NCI-H345 treated with DMSO at 0.1 percent for 48 hours (cell line): Measurements from ENCODE around the gene DNM3.
A peak's percentile ranks its signal among the peaks of the same experiment; 100 is the strongest.

ENCODE experiments used
- DNase-seq: peaks from one replicate; lab custom pipeline; 2025; ENCODE audit not compliant: unreplicated experiment; lab: John Stamatoyannopoulos, UW

The DNM3 gene

GRCh38 chr1:171966426-171967220 lies 125.3 kb downstream of the DNM3 start:
- no peak for DNase-seq

DNA sequence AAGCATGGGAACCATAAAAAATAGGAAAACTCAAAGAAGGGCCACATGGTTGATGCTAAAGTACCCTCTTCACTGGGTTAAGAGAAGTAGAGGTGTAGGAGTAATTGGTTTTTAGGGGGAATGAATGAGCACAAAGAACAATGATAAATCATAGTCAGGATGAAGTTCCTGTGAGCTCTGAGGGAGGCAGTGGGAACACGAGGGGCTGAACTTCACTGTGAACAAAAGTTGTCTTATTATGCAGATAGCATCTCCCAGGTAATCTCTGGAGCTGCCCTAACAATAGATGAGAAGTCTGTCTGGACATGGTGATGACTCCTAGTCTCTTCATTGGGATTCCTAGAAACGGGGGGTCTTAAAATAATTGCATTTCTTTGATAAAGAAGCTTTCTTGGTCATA lies 127.9 kb downstream of the DNM3 start:
- no peak for DNase-seq

- no peak for DNase-seq
Measured at GRCh38 chr1:171969813-171970212, 128.5 kb downstream of the DNM3 start.

GRCh38 chr1:171972846-171973245 lies 131.5 kb downstream of the DNM3 start:
- DNase-seq: no peak

DNA sequence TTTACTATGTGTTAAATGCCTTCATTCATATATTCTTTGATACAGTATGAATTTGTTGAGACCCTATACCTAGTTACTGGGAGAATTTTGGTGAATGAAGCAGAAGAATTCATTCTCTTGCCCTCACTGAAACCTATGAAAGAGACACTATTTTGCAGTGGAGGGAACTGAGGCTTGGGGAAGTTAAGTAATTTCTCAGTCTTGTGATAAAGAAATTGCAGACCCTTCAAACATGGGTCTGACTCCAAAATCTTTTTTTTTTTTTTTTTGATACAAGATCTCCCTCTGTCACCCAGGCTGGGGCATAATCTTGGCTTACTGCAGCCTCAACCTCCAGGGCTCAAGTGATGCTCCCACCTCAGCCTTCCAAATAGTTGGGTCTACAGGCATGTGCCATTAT lies 132.1 kb downstream of the DNM3 start:
- no peak for DNase-seq

DNA sequence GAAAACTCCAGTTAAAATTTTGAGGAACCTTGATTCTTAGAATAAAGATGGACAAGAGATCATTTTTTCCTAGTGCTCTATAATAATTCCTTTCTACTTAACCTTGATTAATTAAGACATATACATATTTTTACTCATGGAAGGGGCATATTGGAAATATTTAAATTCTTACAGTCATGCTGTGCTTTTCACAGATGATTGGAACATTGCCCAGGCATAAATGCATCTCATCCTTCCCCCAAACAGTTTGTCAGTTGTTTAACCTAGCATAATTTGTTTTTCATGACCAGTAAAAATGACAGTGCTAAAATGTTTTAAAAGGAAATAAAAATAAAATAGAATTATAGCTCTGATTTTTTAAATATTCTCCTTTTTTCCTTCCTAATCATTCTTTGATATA lies 140.0 kb downstream of the DNM3 start:
- DNase-seq: no peak

- DNase-seq: no peak
Measured at GRCh38 chr1:171983584-171983983, 142.3 kb downstream of the DNM3 start.

GRCh38 chr1:171984262-171984661 lies 143.0 kb downstream of the DNM3 start:
- no peak for DNase-seq

DNA sequence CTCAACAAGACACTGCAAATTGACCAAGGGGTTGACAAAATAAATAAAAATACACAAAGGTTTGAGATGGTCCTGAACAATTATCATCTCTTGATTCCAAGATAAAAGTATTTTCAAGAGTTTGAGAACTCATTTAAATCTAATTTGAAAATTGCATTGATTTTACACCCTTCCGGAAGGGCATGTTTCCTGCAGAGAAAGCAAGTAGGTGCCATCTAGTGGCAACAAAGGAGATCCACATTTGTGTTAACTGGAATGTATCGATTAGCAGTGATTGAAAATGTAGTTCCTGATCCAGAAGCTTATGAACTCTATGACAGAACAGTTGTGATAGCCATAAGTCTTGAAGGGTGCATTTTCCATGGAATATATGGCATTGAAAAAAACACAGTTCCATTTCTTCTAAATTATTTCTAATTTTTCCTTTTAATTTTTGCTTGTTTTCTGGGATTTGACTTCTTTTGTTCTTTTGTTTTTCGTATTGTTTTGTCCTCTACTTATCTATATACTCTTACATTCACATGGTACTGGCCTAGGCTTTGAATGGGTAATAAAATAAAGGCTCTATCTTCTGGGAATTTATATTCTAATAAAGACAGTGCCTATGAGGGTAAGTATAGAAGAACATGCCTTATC lies 143.7 kb downstream of the DNM3 start:
- peak; percentile 15 for DNase-seq

- no peak for DNase-seq
Measured at GRCh38 chr1:171985639-171986038, 144.3 kb downstream of the DNM3 start.

DNA sequence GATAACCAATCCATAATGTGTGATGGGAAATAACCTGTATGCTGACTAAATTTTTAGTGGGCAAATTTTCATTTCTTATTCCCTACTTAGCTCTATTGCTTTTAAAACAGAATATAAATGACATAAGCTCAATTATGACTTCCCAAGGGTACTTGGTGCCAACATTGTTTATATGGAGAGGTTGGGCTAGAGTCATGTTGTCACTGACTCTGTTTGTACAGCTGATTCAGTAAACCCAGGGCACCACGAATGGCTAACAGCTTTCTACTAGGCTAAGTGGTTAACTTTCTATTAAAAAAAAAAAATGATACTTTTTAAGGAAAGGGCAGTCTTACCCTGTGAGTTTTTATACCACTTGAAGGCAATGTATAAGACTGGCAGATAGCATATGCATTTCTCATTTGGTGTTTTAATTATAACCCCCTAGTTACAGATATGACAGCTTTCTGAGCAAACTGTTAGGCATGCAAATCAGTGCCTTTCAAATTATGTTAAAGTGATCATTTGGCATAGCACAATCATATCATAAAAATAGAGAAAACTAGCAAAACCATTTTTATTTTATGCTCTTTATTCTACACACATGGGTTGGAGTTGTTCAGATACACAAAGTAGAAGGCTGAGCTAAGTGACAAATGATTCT lies 147.1 kb downstream of the DNM3 start:
- DNase-seq: peak; percentile 7

- DNase-seq: no peak
Measured at GRCh38 chr1:171990371-171990770, 149.1 kb downstream of the DNM3 start.

DNA sequence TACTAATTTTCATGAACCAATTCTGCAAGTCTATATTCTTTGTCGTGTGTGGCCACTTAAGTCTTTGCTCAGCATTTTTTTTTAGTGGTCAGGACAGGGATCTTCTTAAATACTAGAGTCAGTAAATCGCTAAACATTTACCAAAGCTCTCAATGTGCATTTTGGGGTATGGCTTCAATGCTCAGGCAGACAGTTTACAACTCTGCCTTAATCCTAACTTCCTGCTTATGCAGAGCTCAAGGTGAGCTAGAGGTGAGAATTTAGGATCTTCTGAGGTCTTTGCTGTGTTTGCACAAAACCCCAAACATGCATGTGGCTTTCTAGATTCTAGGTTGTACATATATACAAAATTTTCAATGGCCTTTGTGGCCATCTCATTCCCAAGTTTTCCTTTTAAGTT lies 153.0 kb downstream of the DNM3 start:
- DNase-seq: no peak

DNA sequence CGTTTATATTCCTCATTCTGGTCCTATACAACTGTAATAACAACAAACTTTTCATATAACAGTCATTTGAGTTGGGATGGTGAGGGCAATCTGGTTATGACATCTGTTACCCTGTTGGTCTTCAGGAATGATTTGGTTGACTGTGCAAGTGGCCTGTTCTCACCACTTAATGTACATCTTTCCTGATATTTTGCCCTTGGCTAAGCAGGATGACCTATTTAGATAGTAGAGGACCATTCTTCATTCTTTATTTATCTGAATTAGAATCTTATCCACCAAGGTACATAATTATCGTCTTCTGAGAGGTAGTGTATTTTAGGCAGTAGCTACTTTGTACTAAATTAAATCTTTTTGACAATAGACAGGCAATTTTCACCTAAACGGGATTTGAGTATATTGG lies 154.3 kb downstream of the DNM3 start:
- no peak for DNase-seq

DNA sequence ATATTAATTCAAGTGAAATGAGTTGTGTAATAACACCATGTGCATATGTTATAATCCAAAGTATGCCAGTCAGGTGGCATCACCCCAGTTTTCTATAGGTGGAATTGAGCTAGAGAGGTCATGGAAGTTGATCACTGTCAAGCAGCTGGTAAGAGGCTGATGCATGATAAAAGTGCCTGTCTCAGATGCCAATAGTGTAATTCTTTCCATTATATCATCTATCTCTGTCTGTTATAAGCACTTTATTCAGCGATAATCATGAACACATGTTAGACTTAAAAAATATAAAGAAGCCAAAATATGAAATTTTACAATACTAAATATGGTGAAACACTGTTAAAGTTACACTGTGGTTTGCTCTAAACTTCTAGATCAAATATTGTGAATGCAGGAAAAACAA lies 156.6 kb downstream of the DNM3 start:
- no peak for DNase-seq

GRCh38 chr1:171998711-171999110 lies 157.4 kb downstream of the DNM3 start:
- no peak for DNase-seq

DNA sequence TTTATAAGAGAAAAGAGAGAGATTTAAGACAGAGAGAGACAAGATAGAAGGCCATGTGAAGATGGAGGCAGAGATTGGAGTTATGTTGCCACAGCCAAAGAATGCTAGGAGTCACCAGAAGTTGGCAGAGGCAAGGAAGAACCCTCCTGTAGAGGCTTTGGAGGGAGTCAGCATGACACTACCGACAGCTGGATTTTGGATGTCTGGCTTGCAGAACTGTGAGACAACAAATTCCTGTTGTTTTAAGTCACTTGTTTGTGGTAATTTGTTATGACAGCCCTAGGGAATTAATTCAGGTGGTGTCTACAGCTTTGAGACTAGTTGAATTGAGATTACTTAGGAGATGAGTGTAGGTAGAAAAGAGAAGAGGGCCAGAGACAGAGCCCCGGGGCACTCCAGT lies 158.5 kb downstream of the DNM3 start:
- no peak for DNase-seq

GRCh38 chr1:172001288-172001687 lies 160.0 kb downstream of the DNM3 start:
- DNase-seq: no peak

- DNase-seq: no peak
Measured at GRCh38 chr1:172002725-172003345, 161.5 kb downstream of the DNM3 start.

GRCh38 chr1:172003766-172004530 lies 162.7 kb downstream of the DNM3 start:
- DNase-seq: no peak

DNA sequence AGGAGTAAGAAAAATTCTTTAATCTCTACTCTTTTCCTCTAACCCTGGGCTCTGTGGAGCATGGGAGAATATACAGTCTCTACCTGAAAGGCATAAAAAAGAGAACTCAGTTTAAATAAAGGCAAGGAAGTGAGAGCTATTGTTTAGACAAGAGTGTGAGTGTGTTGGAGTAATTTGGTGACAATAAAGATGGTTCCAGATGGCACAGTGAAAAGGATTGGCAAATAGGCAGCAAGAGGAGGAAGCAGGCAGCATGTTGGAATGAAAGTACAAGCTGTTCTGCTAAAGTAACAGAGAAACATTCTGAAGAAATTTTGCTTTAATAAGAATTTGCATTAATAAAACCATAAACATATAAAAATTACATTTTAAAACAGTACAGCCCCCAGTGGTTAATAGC lies 163.4 kb downstream of the DNM3 start:
- no peak for DNase-seq
